ENCODE data around the gene EME1.

EME1 gene, protein sequence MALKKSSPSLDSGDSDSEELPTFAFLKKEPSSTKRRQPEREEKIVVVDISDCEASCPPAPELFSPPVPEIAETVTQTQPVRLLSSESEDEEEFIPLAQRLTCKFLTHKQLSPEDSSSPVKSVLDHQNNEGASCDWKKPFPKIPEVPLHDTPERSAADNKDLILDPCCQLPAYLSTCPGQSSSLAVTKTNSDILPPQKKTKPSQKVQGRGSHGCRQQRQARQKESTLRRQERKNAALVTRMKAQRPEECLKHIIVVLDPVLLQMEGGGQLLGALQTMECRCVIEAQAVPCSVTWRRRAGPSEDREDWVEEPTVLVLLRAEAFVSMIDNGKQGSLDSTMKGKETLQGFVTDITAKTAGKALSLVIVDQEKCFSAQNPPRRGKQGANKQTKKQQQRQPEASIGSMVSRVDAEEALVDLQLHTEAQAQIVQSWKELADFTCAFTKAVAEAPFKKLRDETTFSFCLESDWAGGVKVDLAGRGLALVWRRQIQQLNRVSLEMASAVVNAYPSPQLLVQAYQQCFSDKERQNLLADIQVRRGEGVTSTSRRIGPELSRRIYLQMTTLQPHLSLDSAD

DNA sequence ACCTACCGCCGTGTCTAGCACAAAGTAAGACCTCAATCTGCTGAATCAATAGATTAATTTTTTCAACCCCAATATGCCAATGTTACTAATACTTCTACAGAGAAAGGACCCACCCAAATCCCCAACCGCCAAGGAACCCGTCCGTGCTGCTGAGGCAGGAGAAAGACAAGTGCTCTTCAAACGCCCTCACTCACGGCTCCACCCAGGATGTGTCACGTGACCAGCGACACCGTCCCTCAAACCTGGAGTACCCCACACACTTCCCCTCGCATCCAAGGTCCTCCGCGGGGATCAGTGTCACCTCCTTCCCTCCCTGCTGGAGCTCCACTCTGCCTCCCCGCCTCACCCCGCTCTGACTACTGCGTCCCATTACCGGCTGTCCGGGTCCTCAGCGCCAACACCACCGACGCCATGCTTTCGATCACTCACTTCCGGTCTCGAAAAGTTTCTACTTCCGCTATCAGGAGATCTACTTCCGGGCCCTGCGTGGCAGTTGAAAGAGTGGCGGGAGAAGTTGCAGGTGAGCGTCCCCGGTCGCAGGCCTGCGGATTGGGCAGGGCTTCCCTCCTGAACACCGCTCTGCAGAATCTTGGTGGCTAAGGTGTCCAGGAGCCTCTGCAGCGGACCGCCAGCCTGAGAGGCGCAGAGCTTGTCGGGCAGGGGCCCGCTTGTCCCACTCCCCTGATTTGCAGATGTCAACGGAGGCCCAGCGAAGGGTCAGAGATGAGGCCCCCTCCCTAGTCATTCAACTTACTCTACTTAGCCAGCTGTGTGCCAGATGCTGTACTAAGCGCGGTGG, at the start of gene EME1, which contains the start of gene MRPL27:
TSS of gene EME1 (plus strand) at position 472 of the 799 bp plus-strand sequence. CDS start 1,980 bp downstream, outside the sequence.
TSS of gene MRPL27 (minus strand) at position 427 of the 799 bp plus-strand sequence. CDS start at position 413, 14 bp downstream.
- DNase-seq, result peak; percentile 95

DNA sequence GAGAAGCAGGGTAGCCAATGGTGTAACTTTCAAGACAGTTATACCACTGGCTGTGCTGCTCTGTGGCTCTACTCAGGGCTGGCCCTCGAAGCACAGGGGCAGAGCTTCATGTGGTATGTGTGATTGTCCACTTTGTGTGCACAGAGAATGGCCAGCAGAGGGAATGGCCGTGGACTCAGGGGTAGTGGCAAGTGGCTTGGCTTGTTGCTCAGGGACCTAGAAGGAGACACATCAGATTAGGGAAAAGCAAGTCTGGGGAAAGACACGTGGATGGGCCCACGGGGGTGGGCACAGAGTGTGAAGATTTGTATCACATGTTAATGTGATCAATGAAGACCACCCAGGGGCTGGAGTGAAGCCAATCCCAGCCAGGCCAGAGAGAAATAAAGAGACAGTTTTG, 47.1 kb upstream of the EME1 start:
- DNase-seq, result peak; percentile 46

DNA sequence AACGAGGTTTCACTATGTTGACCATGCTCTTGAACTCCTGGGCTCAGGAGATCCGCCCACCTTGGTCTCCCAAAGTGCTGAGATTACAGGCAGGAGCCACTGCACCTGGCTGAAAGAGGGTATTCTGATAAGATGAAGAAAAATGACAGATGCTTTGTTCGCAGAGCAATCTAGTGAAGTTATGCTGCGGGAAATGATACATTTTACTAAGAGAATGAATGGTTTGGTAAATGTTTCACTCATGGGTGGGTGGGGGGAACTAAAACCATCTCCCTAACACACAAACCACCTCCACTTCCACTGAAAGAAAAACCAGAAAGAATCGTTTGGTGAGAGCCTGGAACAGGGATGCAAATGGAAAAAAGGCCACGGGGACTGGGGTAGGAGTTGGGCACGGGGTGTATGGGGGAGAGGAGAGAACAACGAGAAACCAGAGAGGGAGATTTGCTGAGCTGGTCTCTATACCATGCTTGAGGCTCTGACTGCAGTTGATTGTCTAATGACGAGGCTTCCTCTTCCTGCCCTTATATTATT, 46.1 kb upstream of the EME1 start:
- peak; percentile 32 for DNase-seq

GRCh38 chr17:50328363-50329325, 44.4 kb upstream of the EME1 start:
- peak; percentile 53 for DNase-seq

- peak; percentile 52 for DNase-seq
Measured at GRCh38 chr17:50329716-50330115, 43.3 kb upstream of the EME1 start.

DNA sequence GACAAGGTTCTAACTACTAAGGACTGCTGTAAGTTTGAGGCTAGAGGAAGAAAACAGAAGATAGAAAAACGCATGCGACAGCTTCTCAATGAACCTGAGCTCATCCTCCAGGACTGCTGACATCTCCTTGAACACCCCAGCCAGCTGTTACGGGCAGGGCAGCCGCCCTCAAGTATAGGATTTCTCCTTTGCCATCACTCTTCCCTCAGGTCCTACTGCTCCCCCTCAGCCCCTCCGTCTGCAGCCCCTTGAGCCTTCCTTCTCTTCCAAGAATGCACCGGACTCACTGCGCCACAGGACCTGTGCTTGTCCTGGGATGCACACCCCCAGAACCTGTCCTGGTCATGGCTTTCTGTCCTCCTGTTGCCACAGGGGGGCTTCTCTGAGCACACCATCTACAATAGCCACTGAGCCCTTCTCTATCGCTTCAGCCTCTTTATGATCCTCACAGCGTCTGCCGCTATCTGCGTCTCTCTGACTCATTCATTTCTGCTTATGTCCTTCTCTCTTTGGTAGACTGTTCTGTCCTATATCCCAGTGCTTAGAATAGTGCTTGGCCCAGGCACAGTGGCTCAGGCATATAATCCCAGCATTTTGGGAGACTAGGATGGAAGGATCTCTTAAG, 42.8 kb upstream of the EME1 start:
- peak; percentile 52 for DNase-seq

- DNase-seq, result peak; percentile 45
Measured at GRCh38 chr17:50331085-50331791, 41.8 kb upstream of the EME1 start.

- peak; percentile 49 for DNase-seq
Measured at GRCh38 chr17:50332196-50332595, 40.8 kb upstream of the EME1 start.

DNA sequence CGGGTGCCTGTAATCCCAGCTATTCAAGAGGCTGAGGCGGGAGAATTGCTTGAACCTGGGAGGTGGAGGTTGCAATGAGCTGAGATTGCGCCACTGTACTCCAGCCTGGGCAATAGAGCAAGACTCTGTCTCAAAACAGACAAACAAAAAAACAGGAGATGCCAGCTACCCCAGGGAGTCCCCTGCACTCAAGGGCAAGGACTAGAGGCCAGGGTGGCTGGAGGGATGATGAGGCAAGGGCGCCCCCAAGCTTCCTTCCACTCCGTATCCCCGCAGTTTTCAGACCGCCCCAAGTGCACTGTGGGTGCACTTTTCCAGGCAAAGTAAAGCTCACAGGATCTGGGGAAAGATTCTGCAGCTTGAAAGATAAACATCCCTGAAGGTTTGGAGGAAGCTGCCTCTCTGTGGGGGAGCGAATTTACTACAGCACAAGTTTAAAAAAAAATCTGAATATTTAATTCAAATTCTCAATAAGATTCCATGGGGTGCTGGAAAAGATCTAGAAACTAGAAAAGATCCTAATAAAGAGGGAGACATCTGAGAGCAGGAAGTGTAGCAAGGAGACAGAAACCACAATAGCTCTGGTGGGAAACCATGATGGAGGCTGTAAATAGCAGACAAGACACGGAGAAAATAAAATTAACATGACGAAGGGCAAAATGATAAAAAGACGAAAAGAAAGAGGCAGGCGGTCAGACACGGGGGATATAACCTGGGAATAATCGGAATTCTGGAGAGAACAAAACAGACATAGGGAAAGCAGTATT, 39.6 kb upstream of the EME1 start:
- DNase-seq, result peak; percentile 54

DNA sequence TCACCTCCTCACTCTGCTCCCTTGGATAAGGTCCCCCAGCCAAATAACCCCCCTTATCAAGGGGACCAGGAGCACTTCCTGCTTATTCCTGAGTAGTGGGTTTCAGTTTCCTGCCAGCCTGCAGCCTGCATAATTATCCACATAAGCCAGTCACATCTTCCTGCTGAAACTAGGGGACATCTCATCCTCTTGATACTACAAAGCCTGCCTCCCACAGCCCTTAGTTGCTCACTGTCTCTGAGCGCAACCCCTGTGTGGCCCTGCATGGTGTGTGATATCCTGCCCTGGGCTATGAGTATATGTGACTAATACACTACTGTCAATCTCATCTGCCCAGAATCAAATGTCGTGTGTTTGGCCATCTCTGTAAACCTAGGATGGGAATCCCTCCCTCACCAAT, 35.1 kb upstream of the EME1 start:
- DNase-seq, result peak; percentile 40

GRCh38 chr17:50338645-50339044, 34.4 kb upstream of the EME1 start:
- no peak for DNase-seq

DNA sequence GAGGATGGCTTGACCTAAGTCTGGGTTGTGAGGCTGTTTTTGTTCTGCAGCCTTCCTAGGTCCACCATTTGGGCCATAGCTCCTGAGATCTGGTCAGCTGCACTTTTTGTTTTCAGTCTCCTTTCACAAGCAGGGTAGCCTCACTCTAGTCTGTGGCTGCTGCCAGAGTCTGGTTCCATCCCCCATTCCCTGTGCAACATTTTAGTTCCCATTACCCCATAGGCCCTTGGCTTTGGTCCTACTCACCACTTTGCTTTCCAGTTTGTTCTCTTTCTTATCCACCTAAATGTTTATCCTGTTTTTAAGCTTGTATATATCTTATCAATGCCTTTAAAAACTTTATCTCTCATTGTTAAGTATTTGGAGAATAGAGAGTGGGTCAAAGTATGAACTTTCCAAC, 33.6 kb upstream of the EME1 start:
- DNase-seq, result no peak

GRCh38 chr17:50344731-50345365, 28.2 kb upstream of the EME1 start:
- peak; percentile 57 for DNase-seq

DNA sequence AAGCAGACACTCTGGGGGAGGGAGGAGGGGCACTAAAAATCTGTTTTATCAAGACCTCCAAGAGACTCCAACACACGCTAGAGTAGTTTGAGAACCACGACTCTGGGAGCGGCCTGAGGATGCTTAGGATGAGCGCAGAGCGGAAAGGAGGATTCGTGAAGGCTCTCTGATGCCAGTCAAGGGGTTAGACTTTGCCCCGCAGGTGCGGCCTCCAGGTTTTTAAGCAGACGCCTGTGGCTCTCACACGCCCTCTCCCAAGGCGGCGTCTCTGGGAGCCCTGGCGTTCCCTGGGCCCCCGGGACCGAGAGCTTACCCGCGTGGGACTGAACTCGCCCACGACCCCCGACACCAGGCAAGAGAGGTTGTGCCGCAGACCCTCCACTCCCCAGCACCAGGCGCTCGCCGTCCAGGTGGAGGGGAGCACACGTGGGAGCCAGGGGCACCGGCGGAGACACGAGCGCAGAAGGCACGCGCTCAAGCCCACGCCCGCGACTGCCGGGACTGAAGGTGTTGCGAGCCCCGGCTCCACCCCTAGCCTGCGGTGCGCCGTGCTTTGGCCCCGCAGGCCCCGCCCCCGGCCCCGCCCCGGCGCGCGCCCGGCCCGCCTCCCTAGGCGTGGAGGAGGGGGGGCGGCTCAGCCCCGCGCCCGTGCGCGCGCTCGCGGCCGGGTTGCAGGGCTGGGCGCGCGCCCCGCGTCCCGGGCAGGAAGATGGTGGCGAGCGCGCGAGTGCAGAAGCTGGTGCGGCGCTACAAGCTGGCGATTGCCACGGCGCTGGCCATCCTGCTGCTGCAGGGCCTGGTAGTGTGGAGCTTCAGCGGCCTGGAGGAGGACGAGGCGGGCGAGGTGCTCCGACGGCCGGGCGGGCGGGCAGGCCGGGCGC, 27.4 kb upstream of the EME1 start, which contains the start of gene XYLT2:
TSS of gene XYLT2 (plus strand) at position 695 of the 881 bp plus-strand sequence. CDS start at position 710, 15 bp downstream.
- peak; percentile 93 for DNase-seq

GRCh38 chr17:50346313-50347116, 26.5 kb upstream of the EME1 start:
- peak; percentile 82 for DNase-seq

- DNase-seq, result no peak
Measured at GRCh38 chr17:50347117-50347893, 25.7 kb upstream of the EME1 start.

DNA sequence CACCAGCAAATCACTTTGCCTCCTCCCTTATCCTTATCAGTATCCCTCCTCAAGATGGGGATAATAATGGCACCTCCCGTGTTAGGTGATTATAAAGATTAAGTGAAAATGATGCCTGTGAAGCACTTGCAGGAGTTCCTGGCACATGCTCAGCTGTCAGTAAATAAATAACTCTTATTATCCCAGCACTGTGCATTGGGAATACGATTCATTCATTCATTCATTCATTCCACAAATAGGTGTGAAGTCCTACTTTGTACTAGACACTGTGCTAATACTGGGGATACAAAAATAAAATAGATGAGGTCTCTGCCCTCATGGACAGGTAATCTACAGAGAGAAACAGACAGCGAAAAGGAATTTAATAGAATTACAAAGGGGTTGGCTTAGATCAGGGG, 25.1 kb upstream of the EME1 start:
- peak; percentile 35 for DNase-seq

All from islet precursor cell (in vitro differentiated cells).